ENCODE measurements around the gene RASD1. TPM values are rescaled to one million over a fixed set of nuclear protein-coding genes. Genes with fewer than 3 reads are reported as not detected.
A peak's percentile ranks its signal among the peaks of the same experiment; 100 is the strongest.

Gene RASD1
- total RNA-seq, 4 donors from 2014 or later, result 1.1 to 8.4 (median 4.3) TPM

- Histone ChIP-seq H3K27me3 (no peaks in the 10 kb centered on the region), H3K27ac (peak overlapping the region in 1 of 4 donors; percentile 52), H3K4me3 (no peak overlapping the region), H3K9me3 (no peaks in the 10 kb centered on the region), H3K4me1 (peaks cover 5 to 36% (median 16%) of the 10 kb centered on the region in 3 donors), H3K36me3 (peaks cover 0 to 15% (median 0%) of the 10 kb centered on the region in 3 donors)
- no peak for DNase-seq
- intact Hi-C loops (cut with DNase I), result no loop called here
- TF ChIP-seq CTCF (IDR thresholded peaks at IDR 0.05), result no peak
- no peak for TF ChIP-seq POLR2A (IDR thresholded peaks at IDR 0.05)
- WGBS, 2 donors, result 80% methylated on average over 1 of the region's 16 CpGs; no CpG with 5 or more reads in 1 of the 2 donors
Measured at GRCh38 chr17:17507465-17508011, 11.3 kb upstream of the RASD1 start.

GRCh38 chr17:17506893-17507464 is 10.8 kb upstream of the RASD1 start:
- Histone ChIP-seq H3K4me1 (peaks cover 5 to 31% (median 11%) of the 10 kb centered on the region in 3 donors), H3K27ac (peak overlapping the region in 1 of 4 donors; percentile 52), H3K36me3 (peaks cover 0 to 15% (median 0%) of the 10 kb centered on the region in 3 donors), H3K9me3 (no peaks in the 10 kb centered on the region), H3K4me3 (no peak overlapping the region), H3K27me3 (no peaks in the 10 kb centered on the region)
- 41 to 69% methylated on average over 8 to 9 of the region's 17 CpGs for WGBS, 2 donors
- intact Hi-C loops (cut with DNase I), result no loop called here
- DNase-seq, result no peak
- no peak for TF ChIP-seq POLR2A (IDR thresholded peaks at IDR 0.05)
- TF ChIP-seq CTCF (IDR thresholded peaks at IDR 0.05), result no peak

GRCh38 chr17:17506181-17506741 is 10.1 kb upstream of the RASD1 start:
- no peak for DNase-seq
- H3K9me3 ChIP-seq, result no peaks in the 10 kb centered on the region
- WGBS, 2 donors, result 56% methylated on average over 6 of the region's 22 CpGs; no CpG with 5 or more reads in 1 of the 2 donors
- TF ChIP-seq POLR2A (IDR thresholded peaks at IDR 0.05), result no peak
- H3K27ac ChIP-seq, result peak overlapping the region in 1 of 4 donors; percentile 52
- peaks cover 0 to 15% (median 0%) of the 10 kb centered on the region in 3 donors for H3K36me3 ChIP-seq
- H3K4me3 ChIP-seq, result no peak overlapping the region
- intact Hi-C loops (cut with DNase I), result no loop called here
- no peaks in the 10 kb centered on the region for H3K27me3 ChIP-seq
- H3K4me1 ChIP-seq, result peaks cover 5 to 24% (median 7%) of the 10 kb centered on the region in 3 donors

- no peak overlapping the region for H3K4me3 ChIP-seq
- TF ChIP-seq CTCF (IDR thresholded peaks at IDR 0.05) (no peak), POLR2A (IDR thresholded peaks at IDR 0.05) (no peak)
- no peaks in the 10 kb centered on the region for H3K9me3 ChIP-seq
- DNase-seq, result no peak
- H3K4me1 ChIP-seq, result peaks cover 1 to 18% (median 5%) of the 10 kb centered on the region in 3 donors
- H3K36me3 ChIP-seq, result peaks cover 0 to 15% (median 0%) of the 10 kb centered on the region in 3 donors
- WGBS, 2 donors, result 94% methylated on average over 9 of the region's 22 CpGs; no CpG with 5 or more reads in 1 of the 2 donors
- peaks cover 0 to 2% (median 0%) of the 10 kb centered on the region in 4 donors for H3K27me3 ChIP-seq
- intact Hi-C loops (cut with DNase I), result no loop called here
- H3K27ac ChIP-seq, result no peak overlapping the region
Measured at GRCh38 chr17:17505610-17506171, 9.5 kb upstream of the RASD1 start.

- 85 to 100% methylated on average over 1 to 5 of the region's 5 CpGs for WGBS, 2 donors
- DNase-seq, result no peak
- no peak for TF ChIP-seq POLR2A (IDR thresholded peaks at IDR 0.05)
- TF ChIP-seq CTCF (IDR thresholded peaks at IDR 0.05), result no peak
- intact Hi-C loops (cut with DNase I), result no loop called here
- no peak overlapping the region for H3K4me3 ChIP-seq
- peaks cover 0 to 15% (median 5%) of the 10 kb centered on the region in 3 donors for H3K4me1 ChIP-seq
- no peak overlapping the region for H3K27ac ChIP-seq
- peaks cover 0 to 15% (median 0%) of the 10 kb centered on the region in 3 donors for H3K36me3 ChIP-seq
- H3K9me3 ChIP-seq, result no peaks in the 10 kb centered on the region
- H3K27me3 ChIP-seq, result peaks cover 0 to 2% (median 0%) of the 10 kb centered on the region in 4 donors
Measured at GRCh38 chr17:17505151-17505550, 9.0 kb upstream of the RASD1 start.
